COLO668 (cell line): Measurements from ENCODE around the gene HMX2.

Experiments
- DNase-seq: peaks from one replicate; lab custom pipeline; 2025; ENCODE audit not compliant: unreplicated experiment; lab: John Stamatoyannopoulos, UW

Gene HMX2

GRCh38 chr10:123147635-123148413, at the start of gene HMX2:
TSS of gene HMX2 (plus strand) at chr10:123148136. CDS start at chr10:123148379, 243 bp downstream.
- DNase-seq: peak; percentile 42

- DNase-seq: no peak
These were observed 47.7 kb upstream of the HMX2 start for GRCh38 chr10:123100030-123100762.

- DNase-seq: no peak
These were observed 46.1 kb upstream of the HMX2 start for GRCh38 chr10:123101872-123102271.

GRCh38 chr10:123102673-123103072, 45.3 kb upstream of the HMX2 start:
- DNase-seq: peak; percentile 7

GRCh38 chr10:123103944-123104343, 44.0 kb upstream of the HMX2 start:
- peak; percentile 2 for DNase-seq

- no peak for DNase-seq
These were observed 38.5 kb upstream of the HMX2 start for GRCh38 chr10:123109466-123109865.

GRCh38 chr10:123117644-123118417, 30.1 kb upstream of the HMX2 start:
- DNase-seq: no peak

- DNase-seq: no peak
These were observed 28.9 kb upstream of the HMX2 start for GRCh38 chr10:123119081-123119480.

GRCh38 chr10:123126246-123126645, 21.7 kb upstream of the HMX2 start:
- no peak for DNase-seq

- DNase-seq: no peak
These were observed 18.2 kb upstream of the HMX2 start for GRCh38 chr10:123129618-123130271.

- DNase-seq: peak; percentile 67
These were observed 15.1 kb upstream of the HMX2 start for GRCh38 chr10:123132576-123133477.

GRCh38 chr10:123133541-123134342, 14.2 kb upstream of the HMX2 start:
- DNase-seq: no peak

GRCh38 chr10:123134343-123134914, 13.5 kb upstream of the HMX2 start:
- no peak for DNase-seq

- peak; percentile 17 for DNase-seq
These were observed 13.0 kb upstream of the HMX2 start for GRCh38 chr10:123134915-123135414.

GRCh38 chr10:123135415-123136141, 12.4 kb upstream of the HMX2 start, which contains the start of gene HMX3:
TSS of gene HMX3 (plus strand) at chr10:123135970. CDS start at chr10:123136051, 81 bp downstream.
- peak; percentile 24 for DNase-seq

- DNase-seq: no peak
These were observed 11.6 kb upstream of the HMX2 start for GRCh38 chr10:123136221-123136805.
